Neutrophil (primary cell): ENCODE measurements around the gene FSTL3.

Experiments
- H3K27ac ChIP-seq: fragments of 200-600 bp; sonication (generic); 2 replicates; pipeline ENCODE4 v1.5.1; 2016; ENCODE audit warnings: mild to moderate bottlenecking, moderate library complexity
- H3K27me3 ChIP-seq: fragments of 200-600 bp; sonication (generic); 2 replicates; pipeline ENCODE4 v1.6.0; 2016; ENCODE audit warnings: mild to moderate bottlenecking
- H3K36me3 ChIP-seq: fragments of 200-600 bp; sonication (generic); 2 replicates; pipeline ENCODE4 v1.5.1; 2017
- H3K4me1 ChIP-seq, 2 experiments: fragments of 200-600 bp in 1 of 2; sonication (generic) in 1 of 2; 1 replicate in 1 of 2; 2 replicates in 1 of 2; pipeline versions ENCODE4 v1.5.1 to v1.6.1; 2013 to 2016; ENCODE audit warnings: low read depth in 1 of 2, low read length in 1 of 2, mild to moderate bottlenecking in 1 of 2, moderate library complexity in 1 of 2; ENCODE audit not compliant: control insufficient read depth in 1 of 2, insufficient read depth in 1 of 2
- H3K4me3 ChIP-seq, 2 experiments: fragments of 200-600 bp in 1 of 2; sonication (generic) in 1 of 2; 1 replicate in 1 of 2; 2 replicates in 1 of 2; pipeline ENCODE4 v1.5.1; 2013 to 2016; ENCODE audit warnings: low read depth in 1 of 2, low read length in 1 of 2, mild to moderate bottlenecking in 1 of 2, moderate library complexity in 1 of 2
- H3K9me3 ChIP-seq: fragments of 200-600 bp; sonication (generic); 2 replicates; pipeline ENCODE4 v1.5.1; 2016
- TF ChIP-seq, protein P1 (sequence below): fragments of 200-600 bp; sonication (generic); IDR thresholded peaks from 2 replicates; pipeline ENCODE4 v1.5.1; 2016; ENCODE audit warnings: antibody characterized with exemption

The FSTL3 gene

DNA sequence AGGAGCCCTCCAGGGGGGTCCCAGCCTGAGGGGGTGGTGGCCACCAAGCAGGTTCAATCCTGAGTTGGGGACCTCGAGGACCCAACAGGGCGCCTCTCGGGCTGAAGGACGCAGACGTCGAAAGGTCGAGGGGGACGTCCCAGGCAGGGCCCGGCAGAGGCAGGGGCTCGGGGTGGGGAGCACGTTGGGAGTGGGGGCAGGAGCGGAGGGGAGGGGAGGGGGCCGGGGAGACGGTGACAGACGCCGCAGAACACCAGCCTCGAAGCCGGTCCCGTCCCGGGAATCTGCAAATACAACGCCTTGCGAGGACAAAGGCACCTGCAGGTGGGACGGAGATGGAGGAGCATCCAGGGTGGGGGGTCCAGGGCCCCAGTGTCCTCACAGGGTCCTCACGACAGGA, 32.5 kb upstream of the FSTL3 start:
- TF ChIP-seq, protein P1, sequence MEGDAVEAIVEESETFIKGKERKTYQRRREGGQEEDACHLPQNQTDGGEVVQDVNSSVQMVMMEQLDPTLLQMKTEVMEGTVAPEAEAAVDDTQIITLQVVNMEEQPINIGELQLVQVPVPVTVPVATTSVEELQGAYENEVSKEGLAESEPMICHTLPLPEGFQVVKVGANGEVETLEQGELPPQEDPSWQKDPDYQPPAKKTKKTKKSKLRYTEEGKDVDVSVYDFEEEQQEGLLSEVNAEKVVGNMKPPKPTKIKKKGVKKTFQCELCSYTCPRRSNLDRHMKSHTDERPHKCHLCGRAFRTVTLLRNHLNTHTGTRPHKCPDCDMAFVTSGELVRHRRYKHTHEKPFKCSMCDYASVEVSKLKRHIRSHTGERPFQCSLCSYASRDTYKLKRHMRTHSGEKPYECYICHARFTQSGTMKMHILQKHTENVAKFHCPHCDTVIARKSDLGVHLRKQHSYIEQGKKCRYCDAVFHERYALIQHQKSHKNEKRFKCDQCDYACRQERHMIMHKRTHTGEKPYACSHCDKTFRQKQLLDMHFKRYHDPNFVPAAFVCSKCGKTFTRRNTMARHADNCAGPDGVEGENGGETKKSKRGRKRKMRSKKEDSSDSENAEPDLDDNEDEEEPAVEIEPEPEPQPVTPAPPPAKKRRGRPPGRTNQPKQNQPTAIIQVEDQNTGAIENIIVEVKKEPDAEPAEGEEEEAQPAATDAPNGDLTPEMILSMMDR, result no peak
- Histone ChIP-seq H3K4me1 (peaks cover 4 to 7% of the 10 kb centered on the region in 2 experiments), H3K9me3 (no peaks in the 10 kb centered on the region), H3K27me3 (peaks cover 24% of the 10 kb centered on the region), H3K4me3 (no peak overlapping the region), H3K27ac (no peak overlapping the region), H3K36me3 (peaks cover 43% of the 10 kb centered on the region)

DNA sequence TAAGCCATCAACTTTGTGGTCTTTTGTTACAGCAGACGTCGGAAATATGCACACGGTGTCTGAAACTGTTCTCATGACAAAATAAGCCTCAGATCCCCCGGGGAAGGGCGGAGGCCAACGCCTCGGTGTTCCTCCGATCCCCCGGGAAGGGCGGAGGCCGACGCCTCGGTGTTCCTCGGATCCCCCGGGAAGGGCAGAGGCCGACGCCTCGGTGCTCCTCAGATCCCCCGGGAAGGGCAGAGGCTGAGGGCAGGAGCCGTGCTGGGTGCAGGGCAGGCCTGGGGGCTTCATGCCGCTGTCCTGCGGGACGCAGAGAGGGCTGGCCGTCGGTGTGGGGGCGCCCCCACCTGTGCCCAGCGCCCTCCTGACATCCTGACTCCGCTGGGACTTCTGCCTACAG, 31.8 kb upstream of the FSTL3 start:
- Histone ChIP-seq H3K4me3 (no peak overlapping the region), H3K27ac (no peak overlapping the region), H3K27me3 (peaks cover 17% of the 10 kb centered on the region), H3K9me3 (no peaks in the 10 kb centered on the region), H3K4me1 (peaks cover 0 to 2% of the 10 kb centered on the region in 2 experiments), H3K36me3 (peaks cover 50% of the 10 kb centered on the region)
- TF ChIP-seq, protein P1, result no peak

DNA sequence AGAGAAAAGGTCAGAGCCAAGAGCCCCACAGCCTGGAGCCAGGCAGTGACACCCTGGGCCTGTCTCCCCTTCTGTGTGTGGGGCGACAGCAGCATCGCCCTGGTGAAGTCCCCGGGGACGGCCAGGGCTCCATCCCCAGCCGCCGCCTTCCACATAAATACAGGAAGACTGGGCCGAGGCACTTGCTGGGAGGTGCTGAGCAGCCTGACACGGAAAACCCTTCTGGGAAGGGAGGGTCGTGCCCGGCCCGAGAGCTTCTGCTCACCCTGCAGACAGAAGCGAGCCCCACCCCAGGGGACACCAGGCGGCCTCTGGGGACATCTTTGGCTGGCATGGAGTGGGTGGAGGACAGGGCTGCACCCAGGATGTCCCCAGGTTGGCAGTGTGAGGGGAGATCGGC, 31.4 kb upstream of the FSTL3 start:
- peaks cover 54% of the 10 kb centered on the region for H3K36me3 ChIP-seq
- no peak overlapping the region for H3K27ac ChIP-seq
- TF ChIP-seq, protein P1, result no peak
- no peak overlapping the region for H3K4me3 ChIP-seq
- no peaks in the 10 kb centered on the region for H3K4me1 ChIP-seq
- H3K9me3 ChIP-seq, result no peaks in the 10 kb centered on the region
- H3K27me3 ChIP-seq, result peaks cover 13% of the 10 kb centered on the region

DNA sequence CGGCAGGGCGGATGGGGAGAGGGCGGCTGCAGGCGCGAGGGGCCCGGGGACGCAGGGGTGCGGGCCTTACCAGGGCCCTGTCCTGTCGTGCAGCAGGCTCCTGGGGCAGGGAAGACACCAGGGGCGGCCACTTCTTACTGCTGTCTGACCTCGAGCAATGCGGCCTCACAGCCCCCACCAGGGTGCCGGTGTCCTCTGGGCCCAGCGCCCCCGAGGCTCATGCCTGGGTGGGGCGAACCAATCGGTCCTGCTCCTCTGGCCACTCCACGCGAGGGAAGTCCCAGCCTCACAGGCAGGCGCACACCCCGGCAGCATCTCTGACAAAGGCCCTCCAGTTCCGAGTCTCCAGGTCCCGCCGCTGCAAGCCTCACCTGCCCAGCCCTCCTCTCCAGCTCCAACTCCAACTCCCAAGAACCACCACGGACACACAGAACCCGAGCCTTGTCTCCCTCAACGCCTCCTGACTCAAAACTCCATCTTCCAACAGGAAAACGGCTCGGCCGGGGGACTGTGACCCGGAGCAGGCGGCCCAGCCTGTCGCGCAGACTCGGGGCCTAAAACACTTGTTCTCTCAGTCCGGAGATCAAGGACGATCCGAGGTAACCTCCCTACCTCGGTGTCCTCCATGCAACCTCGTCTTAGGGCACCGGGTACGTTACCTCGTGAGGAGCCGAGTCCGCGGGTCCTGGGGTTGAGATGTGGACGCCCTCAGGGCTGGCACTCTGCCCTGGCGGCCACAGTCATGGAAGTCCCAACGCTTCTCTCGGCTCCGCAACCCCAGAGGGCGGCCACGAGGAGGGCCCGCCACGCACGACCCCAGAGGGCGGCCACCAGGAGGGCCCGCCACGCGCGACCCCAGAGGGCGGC, 30.0 kb upstream of the FSTL3 start:
- Histone ChIP-seq H3K4me1 (no peaks in the 10 kb centered on the region), H3K4me3 (no peak overlapping the region), H3K9me3 (no peaks in the 10 kb centered on the region), H3K27ac (no peak overlapping the region), H3K36me3 (peaks cover 65% of the 10 kb centered on the region), H3K27me3 (no peaks in the 10 kb centered on the region)
- TF ChIP-seq, protein P1, result no peak

DNA sequence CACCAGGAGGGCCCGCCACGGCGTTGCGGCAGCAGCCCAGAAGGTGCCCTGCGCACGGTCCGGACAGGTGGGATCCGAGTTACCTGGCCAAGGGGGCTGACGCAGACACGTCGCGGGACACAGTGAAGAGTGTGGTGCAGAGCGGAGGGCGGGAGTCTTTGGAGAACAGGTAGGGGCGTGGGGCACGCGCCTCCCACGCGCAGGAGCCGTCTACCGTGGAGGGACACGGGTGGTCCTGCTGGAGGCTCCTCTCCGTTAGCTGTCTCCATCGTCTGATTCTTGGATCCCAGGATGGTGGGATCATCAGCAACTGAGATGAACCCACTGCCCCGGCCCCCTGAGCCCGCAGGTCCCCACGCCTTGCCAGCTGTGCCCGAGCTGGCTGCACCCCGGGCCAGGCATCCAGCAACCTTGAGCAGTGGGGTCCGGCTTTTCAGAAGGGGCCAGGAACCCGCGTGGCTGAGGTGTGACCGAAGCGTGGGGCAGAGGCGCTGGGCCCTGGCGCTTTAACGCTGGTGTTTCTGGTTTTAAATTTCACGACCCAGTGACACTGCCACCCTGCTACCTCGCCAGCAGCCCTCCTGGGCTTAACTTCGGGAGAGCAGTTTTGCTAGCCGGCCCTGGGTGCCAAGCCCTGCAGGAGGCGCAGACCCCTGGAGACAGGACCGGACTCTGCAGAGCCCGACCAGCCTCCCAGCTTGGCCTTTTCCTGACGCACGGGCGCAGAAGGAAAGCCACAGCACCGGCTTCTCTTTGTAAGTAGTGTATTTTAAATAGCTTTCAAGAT, 29.2 kb upstream of the FSTL3 start:
- H3K36me3 ChIP-seq, result peaks cover 73% of the 10 kb centered on the region
- no peaks in the 10 kb centered on the region for H3K9me3 ChIP-seq
- H3K27me3 ChIP-seq, result no peaks in the 10 kb centered on the region
- H3K27ac ChIP-seq, result no peak overlapping the region
- TF ChIP-seq, protein P1, result no peak
- no peak overlapping the region for H3K4me3 ChIP-seq
- H3K4me1 ChIP-seq, result no peaks in the 10 kb centered on the region
